Activated naive CD4-positive, alpha-beta T cell treated with anti-CD3 and anti-CD28 coated beads, Interleukin-2, amount 50 U/mL, for 16 hours (primary cell): Measurements from ENCODE around the gene LTA.

Source experiments
- DNase-seq: peaks from one replicate; pipeline ENCODE4 v3.0.0-alpha.2; 2020

The LTA gene

GRCh38 chr6:31543639-31544038 is 28.4 kb upstream of the LTA start:
- no peak for DNase-seq

GRCh38 chr6:31544676-31545075 is 27.4 kb upstream of the LTA start:
- no peak for DNase-seq

GRCh38 chr6:31545291-31545690 is 26.8 kb upstream of the LTA start:
- DNase-seq, result no peak

GRCh38 chr6:31546339-31546957 is 25.6 kb upstream of the LTA start, which contains the start of gene ATP6V1G2:
Gene ATP6V1G2 (minus strand): TSS chr6:31546608. CDS start chr6:31546559, 49 bp downstream.
- peak; percentile 88 for DNase-seq

- DNase-seq, result peak; percentile 90
Measured at GRCh38 chr6:31546958-31547726, 24.9 kb upstream of the LTA start, which contains the start of gene NFKBIL1. Gene NFKBIL1 (plus strand): TSS chr6:31547608. CDS start chr6:31547695, 87 bp downstream.

GRCh38 chr6:31547727-31548543 is 24.2 kb upstream of the LTA start:
- DNase-seq, result no peak

GRCh38 chr6:31548544-31548873 is 23.6 kb upstream of the LTA start:
- DNase-seq, result no peak

GRCh38 chr6:31551371-31551770 is 20.7 kb upstream of the LTA start:
- DNase-seq, result peak; percentile 61

- no peak for DNase-seq
Measured at GRCh38 chr6:31556307-31556706, 15.8 kb upstream of the LTA start.

GRCh38 chr6:31557443-31558317 is 14.4 kb upstream of the LTA start:
- DNase-seq, result no peak

GRCh38 chr6:31558318-31558625 is 13.8 kb upstream of the LTA start:
- DNase-seq, result no peak

- DNase-seq, result peak; percentile 77
Measured at GRCh38 chr6:31558631-31559500, 13.2 kb upstream of the LTA start.

GRCh38 chr6:31559606-31559957 is 12.5 kb upstream of the LTA start:
- DNase-seq, result no peak

- no peak for DNase-seq
Measured at GRCh38 chr6:31559958-31560696, 12.0 kb upstream of the LTA start.

- no peak for DNase-seq
Measured at GRCh38 chr6:31560697-31561058, 11.4 kb upstream of the LTA start.

- no peak for DNase-seq
Measured at GRCh38 chr6:31567531-31568370, 4.3 kb upstream of the LTA start.

- peak; percentile 73 for DNase-seq
Measured at GRCh38 chr6:31568537-31568961, 3.5 kb upstream of the LTA start.

GRCh38 chr6:31569861-31570536 is 2.1 kb upstream of the LTA start:
- no peak for DNase-seq

GRCh38 chr6:31573239-31574105 is 1.4 kb downstream of the LTA start:
- no peak for DNase-seq
